C4-2B (cell line): ENCODE measurements around the gene ELFN1.

Experiments
- H3K27ac ChIP-seq: fragments of 450-650 bp; 2 replicates; pipeline ENCODE4 v1.5.1; 2017
- ZFX ChIP-seq: fragments of 450-650 bp; IDR thresholded peaks from 2 replicates; pipeline ENCODE4 v1.6.1; 2017
- TF ChIP-seq, protein P1 (sequence below): fragments of 450-650 bp; conservative IDR thresholded peaks from 2 replicates; pipeline ENCODE4 v1.5.1; 2017; ENCODE audit warnings: mild to moderate bottlenecking

Gene ELFN1

DNA sequence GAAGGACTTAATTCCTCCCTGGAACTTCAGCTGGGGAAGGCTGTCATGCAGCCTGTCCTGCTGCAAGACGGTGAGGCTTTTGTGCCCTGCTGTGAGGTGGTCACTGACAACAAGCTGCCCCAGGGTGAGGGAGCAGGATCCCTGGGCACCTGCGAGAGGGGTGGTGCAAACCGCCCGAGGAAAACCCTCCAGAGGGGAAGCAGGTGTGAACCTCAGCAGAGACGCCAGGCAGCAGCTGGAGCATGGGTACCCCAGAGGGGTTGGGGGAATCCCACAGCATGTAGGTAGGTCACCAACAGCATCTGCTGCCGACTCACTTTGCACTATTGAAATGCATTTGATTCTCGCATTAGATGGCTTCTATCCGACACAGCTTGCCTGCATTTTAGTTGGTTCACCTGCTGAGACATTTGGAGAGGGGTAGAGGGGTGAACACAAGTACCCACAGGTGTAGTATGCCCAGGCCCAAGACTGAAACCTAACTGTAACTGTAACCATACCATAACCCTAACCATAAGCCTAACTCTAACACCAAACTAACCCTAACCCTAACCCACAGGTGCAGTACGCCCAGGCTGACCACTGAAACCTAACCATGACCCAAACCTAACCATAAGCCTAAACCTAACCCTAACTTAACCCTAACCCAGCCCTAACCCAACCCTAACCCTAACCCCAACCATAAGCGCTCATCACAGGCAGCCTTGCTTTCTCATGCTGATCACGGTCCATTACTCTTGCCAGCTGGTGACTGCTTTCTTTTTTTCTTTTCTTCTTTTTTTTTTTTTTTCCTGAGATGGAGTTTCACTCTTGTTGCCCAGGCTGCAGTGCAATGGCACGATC, 85.9 kb downstream of the ELFN1 start:
- H3K27ac ChIP-seq, result no peak overlapping the region
- no peak for TF ChIP-seq ZFX
- TF ChIP-seq, protein P1, sequence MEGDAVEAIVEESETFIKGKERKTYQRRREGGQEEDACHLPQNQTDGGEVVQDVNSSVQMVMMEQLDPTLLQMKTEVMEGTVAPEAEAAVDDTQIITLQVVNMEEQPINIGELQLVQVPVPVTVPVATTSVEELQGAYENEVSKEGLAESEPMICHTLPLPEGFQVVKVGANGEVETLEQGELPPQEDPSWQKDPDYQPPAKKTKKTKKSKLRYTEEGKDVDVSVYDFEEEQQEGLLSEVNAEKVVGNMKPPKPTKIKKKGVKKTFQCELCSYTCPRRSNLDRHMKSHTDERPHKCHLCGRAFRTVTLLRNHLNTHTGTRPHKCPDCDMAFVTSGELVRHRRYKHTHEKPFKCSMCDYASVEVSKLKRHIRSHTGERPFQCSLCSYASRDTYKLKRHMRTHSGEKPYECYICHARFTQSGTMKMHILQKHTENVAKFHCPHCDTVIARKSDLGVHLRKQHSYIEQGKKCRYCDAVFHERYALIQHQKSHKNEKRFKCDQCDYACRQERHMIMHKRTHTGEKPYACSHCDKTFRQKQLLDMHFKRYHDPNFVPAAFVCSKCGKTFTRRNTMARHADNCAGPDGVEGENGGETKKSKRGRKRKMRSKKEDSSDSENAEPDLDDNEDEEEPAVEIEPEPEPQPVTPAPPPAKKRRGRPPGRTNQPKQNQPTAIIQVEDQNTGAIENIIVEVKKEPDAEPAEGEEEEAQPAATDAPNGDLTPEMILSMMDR, result no peak

- TF ChIP-seq, protein P1, result no peak
- TF ChIP-seq ZFX, result no peak
- no peak overlapping the region for H3K27ac ChIP-seq
Measured at GRCh38 chr7:1757601-1758000, 87.5 kb downstream of the ELFN1 start.

DNA sequence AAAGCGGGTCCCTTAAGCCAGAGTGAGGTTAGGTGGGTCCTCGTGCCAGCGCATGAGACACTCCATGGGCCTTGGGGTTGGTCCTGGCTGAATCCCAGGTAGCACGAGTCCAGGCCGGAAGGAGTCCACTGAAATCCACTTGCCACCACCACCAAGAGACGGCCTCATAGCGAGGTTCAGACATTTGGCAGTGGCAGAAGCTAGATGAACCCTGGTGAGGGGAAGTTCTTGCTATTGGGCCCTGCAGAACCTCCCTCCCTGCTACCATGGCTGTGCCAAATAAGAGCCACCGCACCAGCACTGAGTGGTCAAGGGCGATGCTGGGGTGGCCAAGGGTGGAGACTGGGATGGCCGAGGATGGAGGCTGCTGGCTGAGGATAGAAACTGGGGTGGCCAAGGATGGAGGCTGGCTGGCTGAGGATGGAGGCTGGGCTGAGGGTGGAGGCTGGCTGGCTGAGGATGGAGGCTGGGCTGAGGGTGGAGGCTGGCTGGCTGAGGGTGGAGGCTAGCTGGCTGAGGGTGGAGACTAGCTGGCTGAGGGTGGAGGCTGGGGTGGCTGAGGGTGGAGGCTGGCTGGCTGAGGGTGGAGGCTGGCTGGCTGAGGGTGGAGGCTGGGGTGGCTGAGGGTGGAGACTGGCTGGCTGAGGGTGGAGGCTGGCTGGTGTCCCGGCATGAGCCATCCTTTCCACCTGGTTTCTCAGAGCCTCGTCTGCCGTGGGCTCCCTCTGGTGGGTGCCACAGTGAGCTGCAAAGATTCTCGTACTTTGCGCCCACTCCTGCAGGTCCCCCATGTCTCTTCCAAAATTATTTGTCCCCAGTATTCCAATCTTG, 88.2 kb downstream of the ELFN1 start:
- H3K27ac ChIP-seq, result no peak overlapping the region
- TF ChIP-seq, protein P1, result no peak
- no peak for TF ChIP-seq ZFX

DNA sequence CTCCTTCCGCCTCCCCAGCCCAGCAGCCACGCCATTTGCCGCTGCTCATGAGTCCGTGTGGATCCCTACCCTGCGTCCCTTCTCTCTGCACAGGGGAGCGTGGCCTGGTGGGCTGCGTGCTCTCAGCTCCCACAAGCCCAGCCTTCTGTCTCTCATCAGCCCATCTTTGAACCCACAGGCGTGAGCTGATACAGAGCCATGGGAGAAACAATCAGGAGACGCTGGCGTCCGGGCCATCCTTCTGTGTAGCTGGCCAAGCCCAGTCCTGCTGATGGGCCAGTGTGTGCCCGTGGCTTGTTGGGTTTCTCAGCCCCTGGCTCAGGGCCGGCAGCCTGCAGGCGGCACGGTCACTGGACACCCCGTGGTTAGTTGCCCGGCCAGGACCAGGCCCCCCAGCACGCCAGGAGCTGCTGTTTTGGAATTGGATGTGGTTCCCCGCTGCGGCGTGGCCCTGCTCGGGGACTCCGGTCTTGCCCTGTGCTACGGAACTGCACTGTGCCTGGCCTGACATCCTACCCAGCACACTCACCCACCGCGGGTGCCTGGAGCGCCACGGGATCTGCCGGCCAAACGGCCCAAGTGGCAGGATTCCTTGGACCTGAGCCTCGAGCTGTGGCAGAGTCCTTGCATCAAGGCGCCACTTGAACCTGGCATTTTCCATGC, 88.9 kb downstream of the ELFN1 start:
- H3K27ac ChIP-seq, result no peak overlapping the region

GRCh38 chr7:1761097-1761496, 91.0 kb downstream of the ELFN1 start:
- TF ChIP-seq, protein P1, result no peak
- TF ChIP-seq ZFX, result no peak
- H3K27ac ChIP-seq, result no peak overlapping the region

More for the DNA sequence above, 88.9 kb downstream of the ELFN1 start:
- TF ChIP-seq ZFX, result no peak
- TF ChIP-seq, protein P1, result no peak; the same call in 1 of the 2 replicates

GRCh38 chr7:1761774-1762173, 91.7 kb downstream of the ELFN1 start:
- no peak for TF ChIP-seq ZFX
- TF ChIP-seq, protein P1, result no peak
- no peak overlapping the region for H3K27ac ChIP-seq
